SKM-1 treated with dmso at 0.1 percent for 144 hours (cell line): ENCODE results near the gene CBX2.

Experiments
- DNase-seq: peaks from one replicate; lab custom pipeline; 2025; ENCODE audit not compliant: unreplicated experiment; lab: John Stamatoyannopoulos, UW

The CBX2 gene

DNA sequence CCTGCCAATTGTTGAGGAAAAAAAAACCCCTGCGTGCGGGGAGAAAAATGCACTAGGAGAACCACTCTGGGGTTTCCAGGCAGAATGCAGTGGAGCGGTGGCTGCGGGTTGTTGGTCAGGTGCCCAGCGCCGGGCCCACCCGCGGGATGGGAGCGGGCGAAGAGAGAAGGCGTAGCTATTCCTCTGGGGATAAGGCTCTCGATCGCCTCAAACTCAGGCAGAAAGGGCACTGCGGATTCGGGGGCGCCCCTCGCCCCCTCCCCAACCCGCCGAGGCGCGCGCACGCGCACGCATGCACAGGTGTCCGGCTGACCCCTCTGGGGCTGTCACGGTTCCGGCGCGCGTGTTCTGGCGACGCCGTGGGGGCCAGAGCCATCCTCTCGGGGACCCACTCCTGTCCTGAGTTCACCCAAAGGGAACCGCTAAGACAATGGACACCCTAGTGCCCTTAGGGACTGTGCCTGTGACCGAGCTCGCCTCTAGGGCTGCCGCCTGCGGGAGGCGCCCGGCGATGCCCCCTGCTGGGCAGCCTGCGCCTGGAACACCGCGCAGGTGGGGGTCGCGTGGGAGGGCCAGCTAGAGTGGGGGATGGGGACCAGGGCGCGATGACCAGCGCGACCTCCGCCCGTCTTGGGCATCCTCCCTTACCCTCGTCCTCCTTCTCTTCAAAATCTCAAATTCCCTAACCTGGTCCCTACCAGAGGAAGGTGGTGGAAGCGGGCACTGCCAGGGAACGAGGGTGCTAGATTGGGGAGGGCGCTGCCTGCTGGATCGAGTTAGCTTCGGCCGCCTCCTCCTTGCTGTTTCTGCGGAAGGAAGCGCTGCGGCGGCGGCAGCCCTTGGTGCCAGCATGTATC is 33.3 kb downstream of the CBX2 start:
- peak; percentile 18 for DNase-seq

DNA sequence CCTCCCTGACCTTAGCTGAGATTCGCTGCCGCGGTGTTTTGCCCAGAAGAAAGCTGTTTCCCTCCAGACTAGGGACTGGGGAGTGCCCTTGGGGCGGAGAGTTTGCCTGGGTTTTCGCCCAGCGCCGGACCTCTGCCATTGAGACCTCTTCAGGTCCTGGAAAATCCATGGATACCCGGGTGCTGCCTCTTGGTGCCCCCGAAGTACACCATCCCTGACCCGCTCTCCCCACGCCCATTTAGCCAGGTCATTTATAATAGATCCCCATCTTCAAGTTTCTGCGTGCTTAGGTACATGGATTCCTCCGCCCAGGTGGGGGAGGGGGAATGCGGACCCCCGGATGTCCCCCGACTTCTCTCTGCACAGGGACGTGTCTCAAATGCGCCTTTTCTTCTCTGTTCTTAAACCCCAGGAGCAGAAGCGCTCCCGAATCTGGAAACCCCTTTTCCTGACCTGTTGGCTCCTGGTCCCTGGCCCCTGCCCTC is 34.0 kb downstream of the CBX2 start:
- no peak for DNase-seq

DNA sequence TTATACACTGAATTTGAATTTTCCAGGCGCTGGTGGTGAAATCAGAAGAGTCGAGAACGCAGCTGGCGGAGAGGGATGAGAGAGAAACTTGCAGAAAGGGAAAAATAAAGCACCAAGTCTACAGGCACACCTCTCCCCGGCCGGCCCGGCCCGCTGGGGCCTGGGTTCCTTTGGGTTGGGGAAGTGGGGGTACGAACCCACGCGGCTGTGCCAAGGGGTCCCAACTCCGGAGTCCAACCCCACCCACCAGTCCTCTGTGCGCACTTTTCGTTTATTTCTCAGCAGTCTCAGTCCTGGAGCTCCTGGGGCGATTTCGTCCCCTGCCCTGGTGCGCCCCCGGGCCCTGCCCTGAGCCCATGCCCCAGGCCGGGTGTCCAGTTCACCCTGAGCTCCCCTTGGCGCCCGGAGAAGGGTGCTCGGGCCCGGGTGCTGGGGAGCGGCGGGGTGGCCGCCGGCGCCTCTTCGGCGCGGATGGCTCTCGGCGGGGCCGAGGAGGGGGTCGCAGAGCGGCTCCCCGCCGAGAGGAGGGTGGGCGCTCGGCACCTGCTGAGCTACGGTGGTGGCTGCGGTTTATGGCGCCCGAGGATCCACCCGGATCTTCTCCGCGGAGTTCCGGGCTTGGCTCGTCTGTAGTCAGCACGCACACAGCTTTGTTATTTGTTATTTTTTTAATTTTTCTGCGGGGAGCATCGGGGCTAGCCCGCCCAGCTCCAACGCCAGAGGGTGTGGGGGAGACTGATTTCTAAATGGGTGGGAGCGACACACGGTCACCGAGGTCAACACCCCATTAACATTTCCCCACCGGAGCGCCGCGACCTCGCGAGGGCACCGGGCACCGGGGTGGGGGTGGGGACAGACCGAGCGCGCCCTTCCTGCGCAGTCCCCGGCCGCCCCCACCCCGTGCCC is 34.7 kb downstream of the CBX2 start:
- no peak for DNase-seq

- no peak for DNase-seq
Observed at GRCh38 chr17:79813297-79814126, 35.6 kb downstream of the CBX2 start.

GRCh38 chr17:79814127-79814973 is 36.4 kb downstream of the CBX2 start:
- no peak for DNase-seq

GRCh38 chr17:79814974-79815835 is 37.3 kb downstream of the CBX2 start:
- no peak for DNase-seq

DNA sequence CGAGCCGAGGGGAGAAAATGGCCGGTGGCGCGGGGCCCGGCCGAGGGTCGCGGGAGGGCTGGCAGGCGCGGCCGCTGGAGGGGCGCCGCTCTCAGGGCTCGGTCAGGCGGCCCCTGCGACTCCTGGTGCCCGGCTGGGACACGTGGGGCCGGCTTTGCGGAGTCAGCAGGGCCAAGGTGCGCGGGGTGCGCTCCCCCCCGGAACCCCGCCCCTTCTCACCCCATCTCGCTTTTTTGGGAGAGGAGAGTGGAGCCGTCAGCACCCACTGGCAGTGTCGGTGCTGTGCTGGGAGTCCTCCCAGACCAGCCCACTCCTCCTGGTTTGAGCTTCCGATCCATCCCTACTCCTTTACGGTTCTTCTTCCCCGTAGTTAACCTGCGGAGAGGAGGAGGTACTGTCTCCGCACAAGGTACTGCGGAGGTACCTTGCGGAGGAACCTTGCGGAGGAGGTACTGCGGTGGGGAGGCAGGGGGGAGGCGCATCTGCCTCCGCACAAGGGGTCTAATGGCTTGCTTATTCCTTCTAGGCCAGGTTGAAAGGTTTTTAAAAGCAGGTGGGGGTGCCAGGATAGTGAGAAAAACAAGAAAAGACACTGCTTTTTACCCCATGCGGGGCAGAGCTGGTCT is 38.0 kb downstream of the CBX2 start:
- no peak for DNase-seq

DNA sequence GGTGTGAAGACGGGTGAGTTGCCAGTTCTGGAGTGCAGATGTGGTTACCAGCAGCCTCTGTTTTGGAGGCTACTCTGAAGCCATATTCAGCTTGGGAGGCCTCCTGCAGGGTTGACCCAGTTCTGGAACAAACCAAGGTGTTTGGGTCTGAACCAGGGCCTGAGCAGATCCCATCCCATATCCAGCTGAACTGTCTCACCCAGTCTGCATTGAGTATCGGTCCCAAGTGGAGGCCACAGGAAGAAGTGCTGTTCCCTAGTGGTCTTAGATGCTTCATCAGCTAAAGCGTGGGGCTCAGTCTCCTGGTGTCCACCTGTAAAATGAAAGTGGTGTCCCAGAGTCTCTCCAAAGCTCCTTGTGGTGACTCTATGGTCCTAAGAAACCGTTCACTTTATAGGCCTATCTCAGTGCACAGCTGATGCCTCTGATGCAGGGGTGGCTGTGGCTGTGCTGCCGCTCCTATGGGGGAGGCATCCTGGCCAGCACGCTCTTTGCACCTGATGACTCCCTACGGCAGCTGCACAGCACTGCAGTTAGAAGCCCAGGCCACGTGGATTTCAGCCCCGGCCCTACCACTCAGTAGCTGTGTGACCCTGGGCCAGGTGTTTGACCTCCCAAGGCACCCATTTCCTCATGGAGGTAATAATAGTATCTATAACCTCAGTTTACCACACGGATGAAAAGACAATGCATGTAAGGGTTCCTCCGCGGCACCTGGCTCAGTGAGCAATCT is 40.2 kb downstream of the CBX2 start:
- no peak for DNase-seq

DNA sequence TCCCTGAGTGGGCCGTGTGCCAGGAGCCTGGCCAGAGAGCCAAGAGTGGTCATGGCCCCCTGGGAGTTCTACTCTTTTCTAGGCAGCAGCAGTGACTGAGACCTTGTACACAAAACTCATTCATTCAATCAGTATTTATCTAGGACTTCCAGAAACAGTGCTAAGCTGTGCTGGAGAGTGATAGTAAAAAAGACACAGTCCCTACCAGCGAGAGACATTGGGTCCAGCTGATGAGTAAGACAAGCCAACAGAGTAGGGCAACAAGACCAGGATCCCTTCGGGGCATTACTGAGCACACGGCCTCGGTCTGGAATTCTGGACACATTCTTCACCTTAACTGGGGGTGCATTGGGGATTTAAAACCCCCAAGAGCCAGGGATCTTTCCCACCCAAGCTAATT is 41.1 kb downstream of the CBX2 start:
- DNase-seq, result no peak

GRCh38 chr17:79819534-79820276 is 41.8 kb downstream of the CBX2 start:
- DNase-seq, result no peak

GRCh38 chr17:79820959-79821330 is 43.0 kb downstream of the CBX2 start:
- DNase-seq, result no peak

- no peak for DNase-seq
Observed at GRCh38 chr17:79821331-79822095, 43.6 kb downstream of the CBX2 start.

DNA sequence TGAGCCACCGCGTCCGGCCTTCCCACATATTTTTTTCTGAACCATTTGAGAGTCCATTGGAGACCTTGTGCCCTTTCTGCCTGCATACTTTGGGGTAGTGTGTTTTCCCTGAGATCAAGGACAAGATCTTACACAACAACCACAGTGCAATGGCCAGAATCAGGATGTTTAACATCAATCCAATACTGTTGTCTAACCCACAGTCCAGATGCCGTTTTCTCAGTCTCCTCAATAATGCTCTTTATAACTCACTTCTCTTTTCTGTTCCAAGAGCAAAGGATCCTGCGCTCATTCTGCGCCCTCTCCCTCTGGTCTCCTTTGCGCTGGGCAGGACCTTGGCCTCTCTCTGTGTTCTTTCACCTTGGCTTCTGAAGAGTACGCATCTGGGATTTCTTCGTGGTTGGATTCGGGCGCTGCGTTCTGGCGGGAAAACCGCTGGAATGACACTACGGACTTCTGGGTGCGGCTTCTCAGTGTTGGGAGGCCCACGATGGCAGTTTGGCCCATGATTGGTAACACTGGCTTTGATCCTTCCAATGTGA is 44.7 kb downstream of the CBX2 start:
- DNase-seq, result no peak

GRCh38 chr17:79824234-79824633 is 46.3 kb downstream of the CBX2 start:
- no peak for DNase-seq

GRCh38 chr17:79824893-79825579 is 47.1 kb downstream of the CBX2 start:
- DNase-seq, result no peak

DNA sequence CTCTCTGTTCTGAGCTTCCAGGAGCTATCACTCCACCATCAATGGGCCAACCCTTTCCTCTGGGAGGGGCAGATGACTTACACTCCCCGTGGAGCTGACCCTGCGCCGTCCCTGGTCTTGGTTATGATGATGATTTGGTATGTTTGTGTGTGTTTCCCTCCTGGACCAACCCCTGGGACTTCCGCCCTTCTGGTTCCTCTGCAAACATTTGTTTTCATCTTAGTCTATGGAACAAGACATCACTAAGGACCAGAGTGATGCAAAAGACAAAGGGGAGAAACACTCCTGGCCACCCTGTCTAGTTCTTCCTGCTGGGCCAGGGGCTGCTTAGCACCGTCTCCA is 47.6 kb downstream of the CBX2 start:
- no peak for DNase-seq
